ENCODE measurements around the gene REV3L. TPM values are rescaled to one million over a fixed set of nuclear protein-coding genes. Genes with fewer than 3 reads are reported as not detected.

The REV3L gene
- total and polyA plus RNA-seq, 2 donors (not counting 3 experiments of a cell fraction or from before 2014, with no cell fraction given): 6.0 to 22.7 TPM

GRCh38 chr6:111530218-111530617 lies 47.2 kb upstream of the REV3L start:
- intact Hi-C loops (cut with micrococcal nuclease) (no loop called here), dilution Hi-C loops (cut with MboI; ENCODE audit: extremely low pct_ligation_motif_present, low sequenced_read_pairs) (no loop called here)
- Histone ChIP-seq H3K36me3 (ENCODE audit: control insufficient read depth in 2 of 2, extremely low read depth in 1 of 2, insufficient read depth in 2 of 2, low read length in 2 of 2) (no peaks in the 10 kb centered on the region), H3K4me3 (replicated peaks in 1 of 3; ENCODE audit: insufficient read depth in 1 of 3, low read depth in 1 of 3, low read length in 3 of 3) (no peak overlapping the region), H3K27me3 (ENCODE audit: control insufficient read depth in 2 of 2, insufficient read depth in 2 of 2, low read length in 2 of 2) (no peaks in the 10 kb centered on the region), H3K9ac (replicated peaks; ENCODE audit: extremely low read depth, insufficient read depth, low read length) (no peak overlapping the region), H3K4me2 (ENCODE audit: insufficient read depth, low read length) (no peak overlapping the region), H3K9me3 (replicated peaks; ENCODE audit: control insufficient read depth, insufficient read depth, low read length) (no peaks in the 10 kb centered on the region), H3K4me1 (ENCODE audit: control insufficient read depth, extremely low read depth, insufficient read depth, low read length) (peaks cover 9% of the 10 kb centered on the region), H3K27ac (ENCODE audit: insufficient read depth, low read depth, low read length) (no peak overlapping the region), H4K20me1 (replicated peaks; ENCODE audit: control insufficient read depth, extremely low read depth, insufficient read depth, low read length) (no peaks in the 10 kb centered on the region), H3K79me2 (ENCODE audit: control insufficient read depth, insufficient read depth, low read length) (no peaks in the 10 kb centered on the region), H3K9me1 (replicated peaks; ENCODE audit: control insufficient read depth, extremely low read depth, insufficient read depth, low read length) (no peaks in the 10 kb centered on the region), H2AFZ (ENCODE audit: low read depth, low read length) (no peak overlapping the region)
- no peak for FAIRE-seq
- no peak for TF ChIP-seq POLR2A (IDR thresholded peaks at IDR 0.05; ENCODE audit: low read depth, low read length)
- no peak for TF ChIP-seq FOS (IDR thresholded peaks at IDR 0.05; ENCODE audit: borderline replicate concordance, insufficient read depth, low read length)
- TF ChIP-seq EZH2 (IDR thresholded peaks at IDR 0.05; ENCODE audit: borderline replicate concordance, low read depth, low read length, severe bottlenecking): no peak
- no peak for TF ChIP-seq MYC (IDR thresholded peaks at IDR 0.05; ENCODE audit: low read depth, low read length)
- TF ChIP-seq, protein P1, sequence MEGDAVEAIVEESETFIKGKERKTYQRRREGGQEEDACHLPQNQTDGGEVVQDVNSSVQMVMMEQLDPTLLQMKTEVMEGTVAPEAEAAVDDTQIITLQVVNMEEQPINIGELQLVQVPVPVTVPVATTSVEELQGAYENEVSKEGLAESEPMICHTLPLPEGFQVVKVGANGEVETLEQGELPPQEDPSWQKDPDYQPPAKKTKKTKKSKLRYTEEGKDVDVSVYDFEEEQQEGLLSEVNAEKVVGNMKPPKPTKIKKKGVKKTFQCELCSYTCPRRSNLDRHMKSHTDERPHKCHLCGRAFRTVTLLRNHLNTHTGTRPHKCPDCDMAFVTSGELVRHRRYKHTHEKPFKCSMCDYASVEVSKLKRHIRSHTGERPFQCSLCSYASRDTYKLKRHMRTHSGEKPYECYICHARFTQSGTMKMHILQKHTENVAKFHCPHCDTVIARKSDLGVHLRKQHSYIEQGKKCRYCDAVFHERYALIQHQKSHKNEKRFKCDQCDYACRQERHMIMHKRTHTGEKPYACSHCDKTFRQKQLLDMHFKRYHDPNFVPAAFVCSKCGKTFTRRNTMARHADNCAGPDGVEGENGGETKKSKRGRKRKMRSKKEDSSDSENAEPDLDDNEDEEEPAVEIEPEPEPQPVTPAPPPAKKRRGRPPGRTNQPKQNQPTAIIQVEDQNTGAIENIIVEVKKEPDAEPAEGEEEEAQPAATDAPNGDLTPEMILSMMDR (IDR thresholded peaks at IDR 0.05; ENCODE audit: extremely low read depth in 1 of 2, insufficient read depth in 1 of 2, low read depth in 1 of 2, low read length in 2 of 2): no peak
- no peak for TF ChIP-seq GATA2 (IDR thresholded peaks at IDR 0.05; ENCODE audit: insufficient read depth, insufficient read length, low read depth, low read length)
- TF ChIP-seq POLR2AphosphoS5 (IDR thresholded peaks at IDR 0.05; ENCODE audit: insufficient read depth, low read depth, low read length): no peak
- ChIA-PET POLR2A (no interaction called here), CTCF (interaction anchor here (1.2 kb wide), 1 partner anchor 17 kb away, joined by 3 read pairs; no protein-coding TSS in a partner anchor)
- no peak for DNase-seq (ENCODE audit: low read depth, low spot score)
- BruUV-seq (replicated peaks): no TSS peak

Data from endothelial cell of umbilical vein (primary cell).